NT2/D1 (cell line): Measurements from ENCODE around the gene TCERG1L.

Experiments used
- SUZ12 ChIP-seq: IDR thresholded peaks from 2 replicates; pipeline ENCODE4 v1.6.1; 2011; ENCODE audit not compliant: insufficient read length, insufficient read depth; ENCODE audit errors: extremely low read depth
- YY1 ChIP-seq: IDR thresholded peaks from 2 replicates; pipeline ENCODE4 v1.6.1; 2011; ENCODE audit not compliant: insufficient read length, insufficient read depth
- ZNF274 ChIP-seq: IDR thresholded peaks from 2 replicates; pipeline ENCODE4 v1.6.1; 2011; ENCODE audit warnings: mild to moderate bottlenecking, low read depth, low read length

GRCh38 chr10:131092876-131093275 lies 218.6 kb downstream of the TCERG1L start:
- no peak for TF ChIP-seq ZNF274
- no peak for TF ChIP-seq YY1
- TF ChIP-seq SUZ12, result no peak
